ENCODE results near the gene SPATA1. TPM values are rescaled to one million over a fixed set of nuclear protein-coding genes. Genes with fewer than 3 reads are reported as not detected.

Gene SPATA1, protein sequence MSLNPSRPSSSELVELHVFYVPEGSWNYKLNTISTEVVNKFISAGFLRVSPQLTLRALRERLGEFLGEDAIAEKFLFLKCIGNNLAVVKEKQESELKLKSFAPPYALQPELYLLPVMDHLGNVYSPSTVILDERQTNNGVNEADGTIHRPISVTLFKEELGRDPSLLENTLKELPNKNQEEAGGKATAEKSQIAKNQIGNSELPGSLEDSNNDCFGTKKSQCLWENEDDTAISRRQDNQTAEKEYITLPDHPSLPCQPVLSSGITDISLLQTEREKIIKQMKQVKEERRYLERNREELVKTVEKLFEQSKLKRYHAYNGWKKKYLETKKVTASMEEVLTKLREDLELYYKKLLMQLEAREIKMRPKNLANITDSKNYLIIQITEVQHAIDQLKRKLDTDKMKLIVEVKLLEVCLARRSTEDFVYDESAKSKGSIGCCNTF
- 1 to 10 TPM in 1 of 2 donors, under 1 TPM in 1; 0.95 to 3.0 TPM for total RNA-seq

DNA sequence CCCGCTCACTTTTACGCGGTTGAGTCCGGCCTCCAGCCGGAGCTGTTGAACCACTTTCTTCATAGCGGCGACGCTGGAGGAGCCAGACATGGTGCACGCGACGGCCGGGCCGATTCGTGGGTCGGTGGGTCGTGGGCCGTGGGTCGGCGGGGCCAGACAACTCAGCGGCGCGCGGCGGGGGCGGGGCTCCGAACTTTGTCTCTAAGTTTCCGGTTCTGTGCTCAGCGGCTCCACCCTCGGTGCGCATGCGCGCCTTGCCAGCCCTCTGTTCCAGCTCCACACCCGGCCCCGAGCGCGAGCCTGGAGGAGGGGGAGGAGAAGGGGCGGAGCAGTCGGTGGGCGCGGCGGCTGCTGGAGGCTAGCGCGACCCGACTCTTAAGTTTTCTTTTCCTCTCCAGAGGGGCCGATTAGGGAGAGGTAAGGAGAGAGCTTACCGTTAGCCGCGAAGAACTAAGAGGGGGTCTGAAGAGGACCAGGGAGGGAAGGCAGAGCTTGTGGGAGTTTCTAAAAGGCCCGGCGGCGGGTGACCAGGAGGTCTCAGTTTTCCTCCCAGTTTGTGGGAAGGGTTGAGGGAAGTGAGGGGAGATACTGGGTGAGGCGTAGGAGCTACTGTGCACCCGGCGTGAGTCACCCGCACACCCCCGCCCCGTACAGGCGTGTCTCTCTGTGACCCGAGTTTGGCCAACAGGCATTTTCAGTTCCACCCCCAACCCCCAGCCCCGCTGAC lies at the start of gene SPATA1, which contains the start of gene GNG5:
Gene SPATA1, plus strand, starts transcription at position 385 of the 727 bp plus-strand sequence. CDS start 9,974 bp downstream, outside the sequence.
Gene GNG5, minus strand, starts transcription at position 580 of the 727 bp plus-strand sequence. Its CDS starts 490 bp downstream, at position 90.
- peak; percentile 99 for DNase-seq (ENCODE audit: low spot score)
- Mint-ChIP-seq H3K27me3 (no peaks in the 10 kb centered on the region), H3K27ac (peak within 1 kb of the TSS; percentile 93 to 96), H3K9me3 (no peaks in the 10 kb centered on the region), H3K4me1 (ENCODE audit: low read depth in 2 of 2) (peaks cover 30 to 34% of the 10 kb centered on the region in 2 donors), H3K4me3 (peak within 1 kb of the TSS; percentile 97), H3K36me3 (peaks cover 12% of the 10 kb centered on the region)
- ATAC-seq: peak; percentile 94

- Mint-ChIP-seq H3K9me3 (peaks cover 3% of the 10 kb centered on the region), H3K4me3 (no peak overlapping the region), H3K27me3 (peaks cover 38 to 44% of the 10 kb centered on the region in 2 donors), H3K27ac (no peak overlapping the region), H3K4me1 (ENCODE audit: low read depth in 2 of 2) (no peaks in the 10 kb centered on the region), H3K36me3 (no peaks in the 10 kb centered on the region)
- DNase-seq (ENCODE audit: low spot score): no peak
- ATAC-seq: no peak
Observed at GRCh38 chr1:84462118-84462517, 44.1 kb upstream of the SPATA1 start.

DNA sequence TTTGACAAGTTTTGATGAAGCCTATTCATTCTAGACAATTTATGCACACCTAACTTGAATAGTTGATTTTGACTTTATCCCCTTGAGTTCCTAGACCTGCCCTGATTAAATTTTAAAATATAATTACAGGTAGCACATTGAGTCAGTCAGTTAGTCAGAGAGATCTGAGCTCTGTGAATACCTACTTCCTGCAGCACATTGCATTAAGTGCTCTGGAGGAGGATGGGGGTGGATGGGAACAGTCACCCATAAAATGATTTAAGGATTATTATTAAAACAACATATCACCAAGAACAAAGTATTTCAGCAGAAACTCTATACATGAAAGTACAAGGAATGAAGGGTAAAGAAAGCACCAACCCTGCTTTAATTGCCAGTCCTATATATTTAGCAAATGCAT lies 38.9 kb upstream of the SPATA1 start:
- no peak overlapping the region for H3K4me3 Mint-ChIP-seq
- DNase-seq (ENCODE audit: low spot score): no peak

GRCh38 chr1:84476225-84476624 lies 30.0 kb upstream of the SPATA1 start:
- peaks cover 22 to 33% of the 10 kb centered on the region in 2 donors for H3K27me3 Mint-ChIP-seq
- H3K9me3 Mint-ChIP-seq: peaks cover 9% of the 10 kb centered on the region
- peaks cover 10 to 22% of the 10 kb centered on the region in 2 donors for H3K4me1 Mint-ChIP-seq (ENCODE audit: low read depth in 2 of 2)
- H3K27ac Mint-ChIP-seq: no peak overlapping the region
- peaks cover 19% of the 10 kb centered on the region for H3K36me3 Mint-ChIP-seq
- no peak for ATAC-seq
- no peak for DNase-seq (ENCODE audit: low spot score)
- H3K4me3 Mint-ChIP-seq: no peak overlapping the region

More for the DNA sequence above, 38.9 kb upstream of the SPATA1 start:
- peaks cover 40 to 48% of the 10 kb centered on the region in 2 donors for H3K27me3 Mint-ChIP-seq
- no peaks in the 10 kb centered on the region for H3K36me3 Mint-ChIP-seq
- H3K9me3 Mint-ChIP-seq: peaks cover 3% of the 10 kb centered on the region
- ATAC-seq: no peak
- no peaks in the 10 kb centered on the region for H3K4me1 Mint-ChIP-seq (ENCODE audit: low read depth in 2 of 2)
- H3K27ac Mint-ChIP-seq: no peak overlapping the region

GRCh38 chr1:84478876-84479868 lies 27.0 kb upstream of the SPATA1 start, which contains the start of gene RPF1:
RPF1 (plus strand) TSS chr1:84479266; CDS start chr1:84479282, 16 bp downstream.
- Mint-ChIP-seq H3K4me1 (ENCODE audit: low read depth in 2 of 2) (peaks cover 22 to 34% of the 10 kb centered on the region in 2 donors), H3K4me3 (peak within 1 kb of the TSS; percentile 98), H3K27ac (peak within 1 kb of the TSS; percentile 98), H3K36me3 (peaks cover 35% of the 10 kb centered on the region), H3K27me3 (peaks cover 12 to 22% of the 10 kb centered on the region in 2 donors), H3K9me3 (peaks cover 9% of the 10 kb centered on the region)
- ATAC-seq (peak; percentile 97 to 98), DNase-seq (ENCODE audit: low spot score) (peak; percentile 80)

- no peak for DNase-seq (ENCODE audit: low spot score)
- Mint-ChIP-seq H3K27ac (peak overlapping the region; percentile 98), H3K9me3 (peaks cover 9% of the 10 kb centered on the region), H3K36me3 (peaks cover 35% of the 10 kb centered on the region), H3K4me1 (ENCODE audit: low read depth in 2 of 2) (peaks cover 22 to 34% of the 10 kb centered on the region in 2 donors), H3K27me3 (peaks cover 12 to 16% of the 10 kb centered on the region in 2 donors), H3K4me3 (peak overlapping the region; percentile 98)
- ATAC-seq: peak in 1 of 2 donors; percentile 59
Observed at GRCh38 chr1:84479998-84480397, 26.2 kb upstream of the SPATA1 start.

GRCh38 chr1:84480650-84481049 lies 25.5 kb upstream of the SPATA1 start:
- peaks cover 9% of the 10 kb centered on the region for H3K9me3 Mint-ChIP-seq
- H3K27ac Mint-ChIP-seq: peak overlapping the region in 1 of 2 donors; percentile 98
- H3K4me1 Mint-ChIP-seq (ENCODE audit: low read depth in 2 of 2): peaks cover 22 to 36% of the 10 kb centered on the region in 2 donors
- H3K27me3 Mint-ChIP-seq: peaks cover 12 to 14% of the 10 kb centered on the region in 2 donors
- DNase-seq (ENCODE audit: low spot score): no peak
- ATAC-seq: no peak
- peak overlapping the region; percentile 62 for H3K4me3 Mint-ChIP-seq
- peaks cover 36% of the 10 kb centered on the region for H3K36me3 Mint-ChIP-seq

DNA sequence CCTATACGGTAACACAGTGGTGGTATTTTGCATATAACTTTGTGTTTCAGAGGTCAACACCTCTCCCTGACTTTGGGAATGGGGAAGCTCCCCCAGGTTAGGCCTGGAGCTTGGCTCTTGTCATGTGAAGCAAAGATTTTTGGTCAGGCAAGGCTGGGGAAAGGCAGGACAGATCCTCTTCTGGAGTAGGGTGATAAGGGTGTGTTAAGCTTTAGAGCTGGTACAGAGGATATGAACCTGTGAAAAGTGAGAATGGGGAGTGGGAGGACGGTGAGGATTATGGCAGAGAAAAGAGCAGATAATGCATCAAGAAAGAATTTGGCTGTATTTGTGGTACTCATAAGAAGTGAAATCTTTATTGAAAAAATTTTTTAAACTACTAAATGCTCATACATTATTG lies 24.9 kb upstream of the SPATA1 start:
- Mint-ChIP-seq H3K4me3 (peak overlapping the region; percentile 62), H3K36me3 (peaks cover 41% of the 10 kb centered on the region), H3K4me1 (ENCODE audit: low read depth in 2 of 2) (peaks cover 24 to 42% of the 10 kb centered on the region in 2 donors), H3K27me3 (peaks cover 12% of the 10 kb centered on the region in 2 donors), H3K27ac (no peak overlapping the region), H3K9me3 (peaks cover 9% of the 10 kb centered on the region)
- DNase-seq (ENCODE audit: low spot score) (no peak), ATAC-seq (no peak)

GRCh38 chr1:84488107-84488506 lies 18.1 kb upstream of the SPATA1 start:
- ATAC-seq: no peak
- no peak overlapping the region for H3K4me3 Mint-ChIP-seq
- DNase-seq (ENCODE audit: low spot score): no peak
- peaks cover 18 to 22% of the 10 kb centered on the region in 2 donors for H3K4me1 Mint-ChIP-seq (ENCODE audit: low read depth in 2 of 2)
- no peaks in the 10 kb centered on the region for H3K9me3 Mint-ChIP-seq
- H3K27ac Mint-ChIP-seq: no peak overlapping the region
- peaks cover 36% of the 10 kb centered on the region for H3K36me3 Mint-ChIP-seq
- H3K27me3 Mint-ChIP-seq: no peaks in the 10 kb centered on the region

- Mint-ChIP-seq H3K27ac (peak overlapping the region in 1 of 2 donors; percentile 11), H3K4me1 (ENCODE audit: low read depth in 2 of 2) (peaks cover 16 to 22% of the 10 kb centered on the region in 2 donors), H3K27me3 (no peaks in the 10 kb centered on the region), H3K9me3 (no peaks in the 10 kb centered on the region), H3K36me3 (peaks cover 36% of the 10 kb centered on the region), H3K4me3 (no peak overlapping the region)
- ATAC-seq (no peak), DNase-seq (ENCODE audit: low spot score) (no peak)
Observed at GRCh38 chr1:84489766-84490165, 16.4 kb upstream of the SPATA1 start.

- no peak overlapping the region for H3K4me3 Mint-ChIP-seq
- H3K4me1 Mint-ChIP-seq (ENCODE audit: low read depth in 2 of 2): peaks cover 7 to 9% of the 10 kb centered on the region in 2 donors
- H3K27me3 Mint-ChIP-seq: no peaks in the 10 kb centered on the region
- no peak for ATAC-seq
- peaks cover 24% of the 10 kb centered on the region for H3K36me3 Mint-ChIP-seq
- no peaks in the 10 kb centered on the region for H3K9me3 Mint-ChIP-seq
- DNase-seq (ENCODE audit: low spot score): no peak
- H3K27ac Mint-ChIP-seq: no peak overlapping the region
Observed at GRCh38 chr1:84492726-84493125, 13.5 kb upstream of the SPATA1 start.

DNA sequence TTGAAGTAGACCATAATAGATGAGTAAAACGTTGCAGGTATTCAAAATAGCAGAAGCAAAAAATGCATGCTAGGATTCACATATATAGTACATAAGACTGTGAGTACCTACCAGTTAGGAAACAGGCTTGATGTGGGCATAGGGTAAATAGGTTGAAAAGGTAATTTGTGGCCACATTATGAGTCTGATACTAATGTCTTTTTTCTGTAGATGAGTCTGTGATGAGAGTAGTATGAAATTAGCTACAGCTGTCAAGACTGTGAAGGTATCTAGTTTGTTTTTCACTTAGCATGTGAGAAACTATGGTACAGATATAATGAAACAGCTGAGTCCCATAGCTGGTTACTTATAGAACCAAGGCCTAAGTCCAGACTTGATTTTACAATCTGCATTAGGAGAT lies 12.4 kb upstream of the SPATA1 start:
- no peaks in the 10 kb centered on the region for H3K9me3 Mint-ChIP-seq
- DNase-seq (ENCODE audit: low spot score): no peak
- H3K27ac Mint-ChIP-seq: peak overlapping the region in 1 of 2 donors; percentile 30
- no peaks in the 10 kb centered on the region for H3K27me3 Mint-ChIP-seq
- H3K4me3 Mint-ChIP-seq: no peak overlapping the region
- H3K36me3 Mint-ChIP-seq: peaks cover 30% of the 10 kb centered on the region
- ATAC-seq: no peak
- H3K4me1 Mint-ChIP-seq (ENCODE audit: low read depth in 2 of 2): peaks cover 7 to 9% of the 10 kb centered on the region in 2 donors

DNA sequence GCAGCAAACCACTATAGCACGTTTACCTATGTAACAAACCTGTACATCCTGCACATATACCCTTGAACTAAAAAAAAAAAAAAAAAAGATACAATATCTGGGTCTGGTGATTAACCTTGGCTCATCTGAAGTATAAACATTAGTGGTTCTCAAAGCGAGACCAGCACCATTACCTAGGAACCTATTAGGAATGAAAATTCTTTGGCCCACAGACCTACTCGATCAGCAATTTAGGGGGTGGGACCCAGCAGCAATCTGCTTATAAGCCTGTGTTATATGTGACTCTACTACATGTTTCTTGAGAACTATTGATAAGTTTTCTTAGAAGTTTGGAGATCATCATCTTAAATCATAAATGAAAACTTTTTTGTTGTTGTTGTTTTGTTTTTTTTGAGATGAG lies 9.7 kb upstream of the SPATA1 start:
- H3K36me3 Mint-ChIP-seq: peaks cover 14% of the 10 kb centered on the region
- H3K27ac Mint-ChIP-seq: no peak overlapping the region
- no peak for DNase-seq (ENCODE audit: low spot score)
- ATAC-seq: no peak
- H3K4me3 Mint-ChIP-seq: no peak overlapping the region
- no peaks in the 10 kb centered on the region for H3K27me3 Mint-ChIP-seq
- peaks cover 5% of the 10 kb centered on the region in 2 donors for H3K4me1 Mint-ChIP-seq (ENCODE audit: low read depth in 2 of 2)
- no peaks in the 10 kb centered on the region for H3K9me3 Mint-ChIP-seq
